ENCODE data around the gene CST4.

CST4 gene

GRCh38 chr20:23673209-23673608 is 15.6 kb downstream of the CST4 start:
- Histone ChIP-seq H3K4me1 (ENCODE audit: control insufficient read depth, insufficient read depth, low read length, poor library complexity, severe bottlenecking) (no peaks in the 10 kb centered on the region), H3K9me3 (ENCODE audit: control insufficient read depth, low read length) (no peaks in the 10 kb centered on the region), H3K27me3 (replicated peaks; ENCODE audit: control insufficient read depth, insufficient read depth, low read length, poor library complexity, severe bottlenecking) (no peaks in the 10 kb centered on the region), H3K4me3 (ENCODE audit: insufficient read depth, low read depth, low read length, poor library complexity, severe bottlenecking) (no peak overlapping the region), H3K36me3 (ENCODE audit: control insufficient read depth, insufficient read depth, low read length) (no peaks in the 10 kb centered on the region), H3K27ac (ENCODE audit: insufficient read depth, low read length, poor library complexity, severe bottlenecking) (no peak overlapping the region)
- DNase-seq: no peak

GRCh38 chr20:23672158-23672557 is 16.7 kb downstream of the CST4 start:
- H3K27me3 ChIP-seq (replicated peaks; ENCODE audit: control insufficient read depth, insufficient read depth, low read length, poor library complexity, severe bottlenecking): no peaks in the 10 kb centered on the region
- no peaks in the 10 kb centered on the region for H3K4me1 ChIP-seq (ENCODE audit: control insufficient read depth, insufficient read depth, low read length, poor library complexity, severe bottlenecking)
- H3K4me3 ChIP-seq (ENCODE audit: insufficient read depth, low read depth, low read length, poor library complexity, severe bottlenecking): no peak overlapping the region
- no peak for DNase-seq
- H3K9me3 ChIP-seq (ENCODE audit: control insufficient read depth, low read length): no peaks in the 10 kb centered on the region
- no peaks in the 10 kb centered on the region for H3K36me3 ChIP-seq (ENCODE audit: control insufficient read depth, insufficient read depth, low read length)
- no peak overlapping the region for H3K27ac ChIP-seq (ENCODE audit: insufficient read depth, low read length, poor library complexity, severe bottlenecking)

GRCh38 chr20:23671479-23671878 is 17.4 kb downstream of the CST4 start:
- Histone ChIP-seq H3K4me1 (ENCODE audit: control insufficient read depth, insufficient read depth, low read length, poor library complexity, severe bottlenecking) (no peaks in the 10 kb centered on the region), H3K4me3 (ENCODE audit: insufficient read depth, low read depth, low read length, poor library complexity, severe bottlenecking) (no peak overlapping the region), H3K27me3 (replicated peaks; ENCODE audit: control insufficient read depth, insufficient read depth, low read length, poor library complexity, severe bottlenecking) (no peaks in the 10 kb centered on the region), H3K36me3 (ENCODE audit: control insufficient read depth, insufficient read depth, low read length) (no peaks in the 10 kb centered on the region), H3K9me3 (ENCODE audit: control insufficient read depth, low read length) (no peaks in the 10 kb centered on the region), H3K27ac (ENCODE audit: insufficient read depth, low read length, poor library complexity, severe bottlenecking) (no peak overlapping the region)
- no peak for DNase-seq

GRCh38 chr20:23670361-23670760 is 18.5 kb downstream of the CST4 start:
- DNase-seq: no peak
- no peaks in the 10 kb centered on the region for H3K9me3 ChIP-seq (ENCODE audit: control insufficient read depth, low read length)

GRCh38 chr20:23669866-23670265 is 19.0 kb downstream of the CST4 start:
- no peaks in the 10 kb centered on the region for H3K27me3 ChIP-seq (replicated peaks; ENCODE audit: control insufficient read depth, insufficient read depth, low read length, poor library complexity, severe bottlenecking)
- H3K36me3 ChIP-seq (ENCODE audit: control insufficient read depth, insufficient read depth, low read length): no peaks in the 10 kb centered on the region
- no peak overlapping the region for H3K4me3 ChIP-seq (ENCODE audit: insufficient read depth, low read depth, low read length, poor library complexity, severe bottlenecking)
- no peak for DNase-seq
- H3K4me1 ChIP-seq (ENCODE audit: control insufficient read depth, insufficient read depth, low read length, poor library complexity, severe bottlenecking): no peaks in the 10 kb centered on the region
- no peak overlapping the region for H3K27ac ChIP-seq (ENCODE audit: insufficient read depth, low read length, poor library complexity, severe bottlenecking)
- H3K9me3 ChIP-seq (ENCODE audit: control insufficient read depth, low read length): no peaks in the 10 kb centered on the region

More at GRCh38 chr20:23670361-23670760, 18.5 kb downstream of the CST4 start:
- no peaks in the 10 kb centered on the region for H3K36me3 ChIP-seq (ENCODE audit: control insufficient read depth, insufficient read depth, low read length)
- H3K4me1 ChIP-seq (ENCODE audit: control insufficient read depth, insufficient read depth, low read length, poor library complexity, severe bottlenecking): no peaks in the 10 kb centered on the region
- no peak overlapping the region for H3K4me3 ChIP-seq (ENCODE audit: insufficient read depth, low read depth, low read length, poor library complexity, severe bottlenecking)
- no peaks in the 10 kb centered on the region for H3K27me3 ChIP-seq (replicated peaks; ENCODE audit: control insufficient read depth, insufficient read depth, low read length, poor library complexity, severe bottlenecking)
- no peak overlapping the region for H3K27ac ChIP-seq (ENCODE audit: insufficient read depth, low read length, poor library complexity, severe bottlenecking)

- Histone ChIP-seq H3K4me1 (ENCODE audit: control insufficient read depth, insufficient read depth, low read length, poor library complexity, severe bottlenecking) (no peaks in the 10 kb centered on the region), H3K4me3 (ENCODE audit: insufficient read depth, low read depth, low read length, poor library complexity, severe bottlenecking) (no peak overlapping the region), H3K9me3 (ENCODE audit: control insufficient read depth, low read length) (no peaks in the 10 kb centered on the region), H3K27ac (ENCODE audit: insufficient read depth, low read length, poor library complexity, severe bottlenecking) (no peak overlapping the region), H3K27me3 (replicated peaks; ENCODE audit: control insufficient read depth, insufficient read depth, low read length, poor library complexity, severe bottlenecking) (no peaks in the 10 kb centered on the region), H3K36me3 (ENCODE audit: control insufficient read depth, insufficient read depth, low read length) (no peaks in the 10 kb centered on the region)
- DNase-seq: no peak
Observed at GRCh38 chr20:23669327-23669726, 19.5 kb downstream of the CST4 start.

- Histone ChIP-seq H3K36me3 (ENCODE audit: control insufficient read depth, insufficient read depth, low read length) (no peaks in the 10 kb centered on the region), H3K27me3 (replicated peaks; ENCODE audit: control insufficient read depth, insufficient read depth, low read length, poor library complexity, severe bottlenecking) (no peaks in the 10 kb centered on the region), H3K9me3 (ENCODE audit: control insufficient read depth, low read length) (no peaks in the 10 kb centered on the region), H3K27ac (ENCODE audit: insufficient read depth, low read length, poor library complexity, severe bottlenecking) (no peak overlapping the region), H3K4me3 (ENCODE audit: insufficient read depth, low read depth, low read length, poor library complexity, severe bottlenecking) (no peak overlapping the region), H3K4me1 (ENCODE audit: control insufficient read depth, insufficient read depth, low read length, poor library complexity, severe bottlenecking) (no peaks in the 10 kb centered on the region)
- DNase-seq: peak in 1 of 3 donors; percentile 3
Observed at GRCh38 chr20:23668477-23668951, 20.3 kb downstream of the CST4 start.

- no peaks in the 10 kb centered on the region for H3K9me3 ChIP-seq (ENCODE audit: control insufficient read depth, low read length)
- H3K4me3 ChIP-seq (ENCODE audit: insufficient read depth, low read depth, low read length, poor library complexity, severe bottlenecking): no peak overlapping the region
- H3K4me1 ChIP-seq (ENCODE audit: control insufficient read depth, insufficient read depth, low read length, poor library complexity, severe bottlenecking): no peaks in the 10 kb centered on the region
- no peaks in the 10 kb centered on the region for H3K36me3 ChIP-seq (ENCODE audit: control insufficient read depth, insufficient read depth, low read length)
- no peak overlapping the region for H3K27ac ChIP-seq (ENCODE audit: insufficient read depth, low read length, poor library complexity, severe bottlenecking)
- H3K27me3 ChIP-seq (replicated peaks; ENCODE audit: control insufficient read depth, insufficient read depth, low read length, poor library complexity, severe bottlenecking): no peaks in the 10 kb centered on the region
- no peak for DNase-seq
Observed at GRCh38 chr20:23667666-23668065, 21.2 kb downstream of the CST4 start.

- Histone ChIP-seq H3K4me3 (ENCODE audit: insufficient read depth, low read depth, low read length, poor library complexity, severe bottlenecking) (no peak overlapping the region), H3K36me3 (ENCODE audit: control insufficient read depth, insufficient read depth, low read length) (no peaks in the 10 kb centered on the region), H3K9me3 (ENCODE audit: control insufficient read depth, low read length) (no peaks in the 10 kb centered on the region), H3K27ac (ENCODE audit: insufficient read depth, low read length, poor library complexity, severe bottlenecking) (no peak overlapping the region), H3K27me3 (replicated peaks; ENCODE audit: control insufficient read depth, insufficient read depth, low read length, poor library complexity, severe bottlenecking) (no peaks in the 10 kb centered on the region), H3K4me1 (ENCODE audit: control insufficient read depth, insufficient read depth, low read length, poor library complexity, severe bottlenecking) (no peaks in the 10 kb centered on the region)
- DNase-seq: no peak
Observed at GRCh38 chr20:23666698-23667097, 22.1 kb downstream of the CST4 start.

- Histone ChIP-seq H3K4me3 (ENCODE audit: insufficient read depth, low read depth, low read length, poor library complexity, severe bottlenecking) (no peak overlapping the region), H3K27me3 (replicated peaks; ENCODE audit: control insufficient read depth, insufficient read depth, low read length, poor library complexity, severe bottlenecking) (no peaks in the 10 kb centered on the region), H3K27ac (ENCODE audit: insufficient read depth, low read length, poor library complexity, severe bottlenecking) (no peak overlapping the region), H3K4me1 (ENCODE audit: control insufficient read depth, insufficient read depth, low read length, poor library complexity, severe bottlenecking) (no peaks in the 10 kb centered on the region), H3K36me3 (ENCODE audit: control insufficient read depth, insufficient read depth, low read length) (no peaks in the 10 kb centered on the region), H3K9me3 (ENCODE audit: control insufficient read depth, low read length) (no peaks in the 10 kb centered on the region)
- DNase-seq: no peak
Observed at GRCh38 chr20:23666189-23666588, 22.6 kb downstream of the CST4 start.

- Histone ChIP-seq H3K4me3 (ENCODE audit: insufficient read depth, low read depth, low read length, poor library complexity, severe bottlenecking) (no peak overlapping the region), H3K27ac (ENCODE audit: insufficient read depth, low read length, poor library complexity, severe bottlenecking) (no peak overlapping the region), H3K9me3 (ENCODE audit: control insufficient read depth, low read length) (no peaks in the 10 kb centered on the region), H3K36me3 (ENCODE audit: control insufficient read depth, insufficient read depth, low read length) (no peaks in the 10 kb centered on the region), H3K27me3 (replicated peaks; ENCODE audit: control insufficient read depth, insufficient read depth, low read length, poor library complexity, severe bottlenecking) (no peaks in the 10 kb centered on the region), H3K4me1 (ENCODE audit: control insufficient read depth, insufficient read depth, low read length, poor library complexity, severe bottlenecking) (no peaks in the 10 kb centered on the region)
- DNase-seq: no peak
Observed at GRCh38 chr20:23664954-23665353, 23.9 kb downstream of the CST4 start.
